Stimulated activated CD8-positive, alpha-beta memory T cell treated with anti-CD3 and anti-CD28 coated beads, Interleukin-7, amount 100 ng/mL, for 4 hours (primary cell): ENCODE results near the gene RIN1.
"Not testable (repeated sequence)": the region's sequence is repeated elsewhere in the genome, so short reads cannot be mapped to it uniquely, and the experiment has no call there.

Source experiments
- DNase-seq, 2 donors: peaks; one replicate each; pipeline ENCODE4 v3.0.0-alpha.2; 2020; ENCODE audit warnings: low read depth in 2 of 2

Gene RIN1

GRCh38 chr11:66359662-66360087, 23.4 kb upstream of the RIN1 start:
- no peak for DNase-seq

GRCh38 chr11:66350560-66351235, 14.5 kb upstream of the RIN1 start:
- DNase-seq = not testable (repeated sequence)

- no peak for DNase-seq
Measured at GRCh38 chr11:66349084-66349386, 12.8 kb upstream of the RIN1 start.

GRCh38 chr11:66347425-66348276, 11.4 kb upstream of the RIN1 start, which contains the start of gene B4GAT1:
Gene B4GAT1 (minus strand): TSS chr11:66347629. CDS start chr11:66347545, 84 bp downstream.
- peak; percentile 64 to 75 for DNase-seq

GRCh38 chr11:66346476-66347424, 10.5 kb upstream of the RIN1 start:
- no peak for DNase-seq

DNA sequence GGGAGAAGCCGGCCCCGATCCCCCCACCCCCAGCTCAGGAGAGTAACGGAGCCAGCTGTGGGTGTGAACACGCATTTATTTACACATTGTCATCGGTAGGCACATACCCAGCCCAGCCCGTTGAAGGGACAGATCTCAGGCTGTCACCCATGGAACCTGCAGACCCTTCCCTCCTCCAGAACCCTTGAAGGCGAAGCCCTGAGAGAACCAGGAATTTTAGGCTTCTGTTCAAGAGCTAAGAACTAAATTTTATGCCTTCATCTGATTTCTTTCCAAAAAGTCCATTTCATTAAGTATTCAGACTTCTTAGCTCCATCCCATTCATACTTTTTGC, 9.0 kb upstream of the RIN1 start:
- DNase-seq = no peak

DNA sequence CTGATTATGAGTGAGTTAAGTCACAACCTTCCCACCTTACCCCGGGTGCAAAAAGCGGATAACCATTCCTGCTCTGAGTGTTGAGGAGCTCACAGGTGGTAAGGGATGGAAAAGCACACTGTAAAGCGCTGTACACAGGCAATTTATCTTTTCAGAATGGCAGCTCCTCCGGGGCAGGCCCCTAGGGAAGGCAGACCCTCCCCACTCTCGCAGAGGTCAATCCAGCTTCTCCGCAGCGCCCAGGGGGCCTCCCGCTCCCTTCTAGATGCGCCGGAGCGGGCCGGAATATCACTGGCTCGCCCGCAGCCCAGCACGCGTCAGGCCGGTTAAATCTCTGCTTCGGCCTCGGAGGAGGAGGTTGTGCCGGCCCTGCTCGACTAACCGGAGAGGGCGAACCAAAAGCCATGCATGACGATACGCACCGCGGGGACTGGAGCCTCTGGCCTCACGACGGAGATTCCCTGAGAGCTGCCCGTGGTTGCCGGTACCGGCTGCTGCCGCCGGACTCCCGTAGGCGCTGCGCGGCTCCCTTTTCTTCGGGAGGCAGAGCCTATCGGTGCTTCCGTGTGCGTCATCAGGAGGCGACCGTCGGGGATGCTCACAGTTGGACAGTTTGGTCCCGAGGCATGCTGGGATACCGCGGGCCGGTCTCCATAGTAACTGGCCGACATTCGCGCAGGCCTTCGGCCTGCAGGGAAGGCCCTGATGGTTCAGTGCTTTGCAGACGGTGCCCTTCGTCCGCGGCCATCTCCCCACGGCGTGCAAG, 8.5 kb upstream of the RIN1 start, which contains the start of gene BRMS1:
Gene BRMS1, minus strand, starts transcription at position 555 of the 766 bp plus-strand sequence. CDS start 2,870 bp downstream, outside the sequence.
- peak; percentile 94 to 95 for DNase-seq

DNA sequence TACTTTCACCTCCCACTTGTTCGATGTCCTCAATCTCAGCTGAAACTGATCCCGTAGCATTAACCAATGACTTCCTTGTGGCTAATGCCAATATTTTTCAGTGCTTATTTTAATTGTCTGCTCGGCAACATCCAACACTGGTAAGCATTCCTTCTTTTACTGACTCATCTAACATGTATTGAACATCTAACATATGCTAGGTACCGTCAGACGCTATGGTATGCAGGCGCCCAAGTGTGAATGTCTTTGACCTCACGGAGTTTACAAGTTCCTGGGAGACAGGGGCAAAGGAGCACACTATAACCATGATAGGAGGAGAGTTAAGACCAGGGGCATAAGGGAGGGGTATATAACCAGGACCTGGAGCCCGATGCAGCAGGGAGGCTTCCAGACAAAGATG, 6.9 kb upstream of the RIN1 start:
- DNase-seq = no peak

- no peak for DNase-seq
Measured at GRCh38 chr11:66341502-66342126, 5.4 kb upstream of the RIN1 start.

- no peak for DNase-seq
Measured at GRCh38 chr11:66340596-66341501, 4.6 kb upstream of the RIN1 start.

GRCh38 chr11:66339686-66340483, 3.7 kb upstream of the RIN1 start:
- no peak for DNase-seq

GRCh38 chr11:66339162-66339675, 3.0 kb upstream of the RIN1 start:
- DNase-seq = no peak

GRCh38 chr11:66338276-66339161, 2.3 kb upstream of the RIN1 start:
- no peak for DNase-seq

DNA sequence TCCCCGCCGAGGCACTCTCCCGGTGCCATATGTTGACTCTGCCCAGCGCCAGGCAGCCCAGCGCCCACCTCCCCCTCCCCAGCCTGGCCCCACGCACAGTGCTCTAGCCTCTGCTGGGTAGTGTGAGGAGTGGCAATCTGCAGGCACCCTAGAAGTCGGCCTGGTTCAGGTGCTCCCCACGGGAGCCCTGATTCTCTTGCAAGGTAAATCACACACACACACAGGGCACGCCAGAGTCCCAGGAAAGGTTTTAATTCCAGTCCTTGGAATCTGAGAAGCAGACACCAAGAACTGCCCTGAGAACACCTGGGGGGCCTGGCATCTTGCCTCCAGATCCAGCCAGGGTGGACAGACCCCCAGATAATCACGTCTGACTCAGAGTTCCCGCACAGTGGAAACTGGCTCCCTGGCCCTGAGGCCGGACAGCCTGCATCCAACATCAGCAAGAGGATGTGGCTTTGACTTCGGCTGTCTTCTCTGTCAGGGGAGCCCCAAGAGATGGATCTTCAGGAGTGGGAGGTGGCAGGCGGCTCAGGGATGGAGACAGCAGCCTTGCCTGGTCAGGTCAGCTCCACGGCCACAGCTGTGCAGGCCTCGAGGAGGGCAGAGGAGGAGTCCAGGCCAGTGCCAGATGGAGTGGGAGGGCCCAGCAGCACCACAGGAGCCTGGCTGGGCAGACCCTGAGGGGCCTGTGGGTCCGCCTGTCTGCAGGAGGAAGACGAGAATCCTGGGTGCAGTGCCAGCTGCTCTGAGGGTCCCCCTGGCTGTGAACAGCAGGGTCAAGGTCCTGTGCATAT, 1.1 kb upstream of the RIN1 start:
- no peak for DNase-seq

DNA sequence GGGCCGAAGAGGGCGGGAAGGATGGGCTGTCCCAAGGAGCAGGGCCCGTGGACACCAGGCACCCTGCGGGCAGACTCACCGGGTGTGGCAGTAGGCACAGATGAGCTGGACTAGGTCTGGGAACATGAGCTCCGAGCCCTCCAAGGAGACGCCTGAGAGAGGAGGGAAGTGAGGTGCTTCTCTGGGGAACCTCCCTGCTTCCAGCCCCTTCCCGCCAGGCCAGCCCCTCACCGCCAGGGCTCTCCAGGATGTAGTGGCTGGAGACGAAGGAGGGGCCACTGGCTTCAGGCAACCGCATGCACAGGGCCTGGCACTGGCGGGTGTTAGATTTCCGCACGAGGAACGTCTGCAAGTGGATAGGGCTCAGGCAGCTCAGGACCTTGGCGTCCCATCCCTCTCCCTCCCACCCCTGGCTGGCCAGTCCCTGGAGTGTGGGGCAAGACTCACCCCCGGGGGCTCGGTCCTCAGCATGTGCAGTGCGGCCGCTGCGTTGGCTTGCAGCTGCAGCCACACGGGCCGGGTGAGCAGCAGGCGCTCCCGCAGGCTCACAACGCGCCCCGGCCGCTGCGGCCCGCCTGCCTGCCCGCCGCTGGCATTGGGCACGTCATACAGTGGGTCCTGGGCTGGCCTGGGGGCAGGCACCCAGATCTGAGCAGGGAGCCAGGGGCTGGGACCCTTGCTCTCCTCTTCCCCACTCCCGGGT, 552 bp downstream of the RIN1 start:
- no peak for DNase-seq
